ENCODE data around the gene BTD.
"Not testable (repeated sequence)": the region's sequence is repeated elsewhere in the genome, so short reads cannot be mapped to it uniquely, and the experiment has no call there.

The BTD gene

DNA sequence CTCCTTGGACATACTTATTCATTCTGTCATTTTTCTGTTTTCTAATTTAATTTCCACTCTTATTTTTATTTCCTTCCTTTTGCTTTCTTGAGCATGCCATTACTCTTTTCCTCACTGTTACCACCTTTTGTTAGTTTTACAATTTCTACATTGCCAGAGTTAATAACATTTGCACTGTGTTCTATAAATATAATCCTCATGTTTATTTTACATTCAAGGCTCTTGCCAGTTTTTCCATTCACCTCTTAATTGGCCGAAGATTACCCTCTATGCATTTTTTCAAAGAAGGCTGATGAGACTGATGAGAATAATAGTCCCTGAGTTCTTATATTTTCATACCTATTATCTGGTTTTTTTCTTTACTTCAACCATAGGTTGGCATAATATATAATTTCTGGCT lies 10.5 kb downstream of the BTD start:
- no peak overlapping the region for H3K4me3 ChIP-seq (ENCODE audit: low read length)

DNA sequence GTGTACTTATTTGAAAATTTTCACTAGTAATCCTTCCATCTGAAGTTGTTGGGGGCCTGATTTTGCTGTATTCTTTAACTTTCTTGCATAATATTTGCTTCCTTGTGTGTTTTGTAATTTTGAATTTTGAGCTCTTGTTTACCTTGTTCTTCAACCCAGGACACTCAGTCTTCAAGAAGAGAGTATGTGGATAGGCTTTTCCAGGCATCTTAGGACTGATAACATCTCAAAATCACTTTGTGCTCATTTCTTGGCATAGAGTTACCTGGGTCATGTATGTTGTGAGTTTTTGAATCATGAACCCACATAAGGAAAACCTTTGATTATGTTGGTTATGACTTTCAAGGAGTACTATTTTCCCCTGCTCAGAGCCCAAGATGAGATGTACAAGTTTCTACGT lies 13.4 kb downstream of the BTD start:
- Histone ChIP-seq H3K4me3 (ENCODE audit: low read length) (no peak overlapping the region), H2AFZ (ENCODE audit: low read depth, low read length) (no peak overlapping the region), H3K36me3 (ENCODE audit: insufficient read depth, low read length) (no peaks in the 10 kb centered on the region), H3K9me3 (ENCODE audit: low read length) (no peaks in the 10 kb centered on the region), H3K27me3 (ENCODE audit: insufficient read depth, low read length) (no peaks in the 10 kb centered on the region), H3K4me1 (ENCODE audit: insufficient read depth, low read length) (no peaks in the 10 kb centered on the region)

More for the DNA sequence above, 10.5 kb downstream of the BTD start:
- H3K27me3 ChIP-seq (ENCODE audit: insufficient read depth, low read length) = no peaks in the 10 kb centered on the region
- H2AFZ ChIP-seq (ENCODE audit: low read depth, low read length) = no peak overlapping the region
- no peaks in the 10 kb centered on the region for H3K4me1 ChIP-seq (ENCODE audit: insufficient read depth, low read length)
- no peaks in the 10 kb centered on the region for H3K9me3 ChIP-seq (ENCODE audit: low read length)
- H3K36me3 ChIP-seq (ENCODE audit: insufficient read depth, low read length) = no peaks in the 10 kb centered on the region

DNA sequence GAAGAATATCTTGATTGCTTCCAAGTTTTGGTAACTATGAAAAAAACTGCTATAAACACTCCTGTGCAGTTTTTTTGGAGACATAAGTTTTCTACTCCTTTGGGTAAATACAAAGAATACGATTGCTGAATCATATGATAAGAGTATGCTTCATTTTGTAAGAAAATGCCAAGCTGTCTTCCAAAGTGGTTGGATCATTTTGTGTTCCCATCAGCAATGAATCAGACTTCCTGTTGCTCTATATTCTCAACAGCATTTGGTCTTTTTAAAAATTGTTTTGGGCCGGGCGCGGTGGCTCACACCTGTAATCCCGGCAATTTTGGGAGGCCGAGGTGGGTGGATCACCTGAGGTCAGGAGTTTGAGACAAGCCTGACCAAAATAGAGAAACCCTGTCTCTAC lies 14.5 kb downstream of the BTD start:
- no peak overlapping the region for H2AFZ ChIP-seq (ENCODE audit: low read depth, low read length)
- H3K4me3 ChIP-seq (ENCODE audit: low read length) = no peak overlapping the region
- H3K36me3 ChIP-seq (ENCODE audit: insufficient read depth, low read length) = no peaks in the 10 kb centered on the region

DNA sequence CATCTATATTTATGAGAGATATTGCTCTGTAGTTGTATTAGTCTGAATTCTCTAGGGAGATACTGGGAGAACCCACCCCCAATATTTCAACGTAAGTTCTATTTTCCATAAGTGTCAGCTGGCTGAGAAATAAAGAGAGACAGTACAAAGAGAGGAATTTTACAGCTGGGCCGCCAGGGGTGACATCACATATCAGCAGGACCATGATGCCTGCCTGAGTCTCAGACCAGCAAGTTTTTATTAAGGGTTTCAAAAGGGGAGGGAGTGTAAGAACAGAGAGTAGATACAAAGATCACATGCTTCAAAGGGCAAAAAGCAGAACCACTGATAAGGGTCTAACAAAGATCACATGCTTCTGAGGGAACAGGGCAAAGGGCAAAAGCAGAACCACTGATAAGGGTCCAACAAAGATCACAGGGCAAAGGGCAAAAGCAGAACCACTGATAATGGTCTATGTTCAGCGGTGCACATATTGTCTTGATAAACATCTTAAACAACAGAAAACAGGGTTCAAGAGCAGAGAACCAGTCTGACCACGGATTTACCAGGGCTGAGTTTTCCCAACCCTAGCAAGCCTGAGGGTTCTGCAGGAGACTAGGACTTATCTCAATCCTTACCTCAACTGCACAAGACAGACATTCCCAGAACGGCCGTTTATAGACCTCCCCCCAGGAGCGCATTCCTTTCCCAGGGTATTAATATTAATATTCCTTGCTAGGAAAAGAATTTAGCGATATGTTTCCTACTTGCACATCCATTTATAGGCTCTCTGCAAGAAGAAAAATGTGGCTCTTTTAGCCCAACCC lies 18.3 kb downstream of the BTD start:
- not testable (repeated sequence) for H3K4me3 ChIP-seq (ENCODE audit: low read length); H3K9me3 ChIP-seq (ENCODE audit: low read length); H3K27me3 ChIP-seq (ENCODE audit: insufficient read depth, low read length); H3K4me1 ChIP-seq (ENCODE audit: insufficient read depth, low read length); H3K36me3 ChIP-seq (ENCODE audit: insufficient read depth, low read length); H2AFZ ChIP-seq (ENCODE audit: low read depth, low read length)

More for the DNA sequence above, 14.5 kb downstream of the BTD start:
- Histone ChIP-seq H3K27me3 (ENCODE audit: insufficient read depth, low read length) (no peaks in the 10 kb centered on the region), H3K4me1 (ENCODE audit: insufficient read depth, low read length) (no peaks in the 10 kb centered on the region), H3K9me3 (ENCODE audit: low read length) (peaks cover 3% of the 10 kb centered on the region)

DNA sequence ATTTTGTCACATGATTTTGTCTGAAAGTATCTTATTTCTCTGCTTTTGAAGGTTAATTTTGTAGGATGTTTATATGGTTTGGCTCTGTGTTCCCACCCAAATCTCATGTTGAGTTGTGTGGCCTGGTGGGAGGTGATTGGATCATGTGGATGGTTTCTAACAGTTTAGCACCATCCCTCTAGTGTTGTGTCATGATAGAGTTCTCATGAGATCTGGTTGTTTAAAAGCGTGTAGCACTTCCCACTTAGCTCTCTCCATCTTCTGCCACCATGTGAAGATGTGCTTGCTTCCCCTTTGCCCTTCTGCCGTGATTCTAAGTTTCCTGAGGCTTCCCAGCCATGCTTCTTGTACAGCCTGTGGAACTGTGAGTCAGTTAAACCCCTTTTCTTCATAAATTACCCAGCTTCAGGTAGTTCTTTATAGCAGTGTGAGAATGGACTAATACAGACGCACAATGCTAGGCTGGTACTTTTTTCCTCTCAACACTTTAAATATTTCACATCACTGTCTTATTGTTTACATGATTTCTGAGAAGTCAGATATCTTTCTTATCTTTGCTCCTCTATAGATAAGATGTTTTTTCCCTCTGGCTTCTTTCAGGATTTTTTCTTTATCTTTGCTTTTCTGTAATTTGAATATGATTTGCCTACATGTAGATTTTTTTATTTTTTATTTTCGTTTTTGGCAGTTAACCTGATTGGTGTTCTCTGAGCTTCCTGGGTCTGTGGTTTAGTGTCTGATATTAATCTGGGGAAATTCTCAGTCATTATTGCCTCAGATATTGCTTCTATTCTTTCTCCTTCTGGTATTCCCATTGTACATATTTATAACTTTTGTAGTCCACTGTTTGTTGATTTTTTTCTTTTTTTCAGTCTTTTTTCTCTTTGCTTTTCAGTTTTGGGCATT lies 22.2 kb downstream of the BTD start:
- H3K9me3 ChIP-seq (ENCODE audit: low read length) = peaks cover 5% of the 10 kb centered on the region
- no peaks in the 10 kb centered on the region for H3K4me1 ChIP-seq (ENCODE audit: insufficient read depth, low read length)
- H3K4me3 ChIP-seq (ENCODE audit: low read length) = no peak overlapping the region
- H3K27me3 ChIP-seq (ENCODE audit: insufficient read depth, low read length) = no peaks in the 10 kb centered on the region
- H3K36me3 ChIP-seq (ENCODE audit: insufficient read depth, low read length) = no peaks in the 10 kb centered on the region
- H2AFZ ChIP-seq (ENCODE audit: low read depth, low read length) = no peak overlapping the region

DNA sequence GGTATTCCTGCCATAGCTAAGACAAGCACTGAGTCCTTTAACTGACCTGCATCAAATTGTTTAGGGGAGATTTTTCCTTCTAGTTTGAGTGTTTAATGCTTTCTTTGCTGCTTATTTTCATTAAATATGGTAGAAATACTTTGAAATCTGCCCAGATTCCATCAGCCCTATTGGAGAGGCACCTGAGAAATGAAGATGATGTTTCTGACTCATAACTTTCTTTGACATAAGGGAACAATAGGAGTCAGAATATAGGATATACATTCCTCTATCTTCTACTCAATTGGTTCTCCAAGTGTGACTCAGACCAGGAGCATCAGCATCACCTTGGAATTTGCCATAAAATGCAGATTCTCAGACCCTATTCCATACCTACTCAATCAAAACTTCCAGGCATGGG lies 27.4 kb downstream of the BTD start:
- Histone ChIP-seq H3K4me1 (ENCODE audit: insufficient read depth, low read length) (peaks cover 14% of the 10 kb centered on the region), H3K27me3 (ENCODE audit: insufficient read depth, low read length) (no peaks in the 10 kb centered on the region), H3K36me3 (ENCODE audit: insufficient read depth, low read length) (no peaks in the 10 kb centered on the region), H2AFZ (ENCODE audit: low read depth, low read length) (no peak overlapping the region), H3K9me3 (ENCODE audit: low read length) (no peaks in the 10 kb centered on the region), H3K4me3 (ENCODE audit: low read length) (no peak overlapping the region)

DNA sequence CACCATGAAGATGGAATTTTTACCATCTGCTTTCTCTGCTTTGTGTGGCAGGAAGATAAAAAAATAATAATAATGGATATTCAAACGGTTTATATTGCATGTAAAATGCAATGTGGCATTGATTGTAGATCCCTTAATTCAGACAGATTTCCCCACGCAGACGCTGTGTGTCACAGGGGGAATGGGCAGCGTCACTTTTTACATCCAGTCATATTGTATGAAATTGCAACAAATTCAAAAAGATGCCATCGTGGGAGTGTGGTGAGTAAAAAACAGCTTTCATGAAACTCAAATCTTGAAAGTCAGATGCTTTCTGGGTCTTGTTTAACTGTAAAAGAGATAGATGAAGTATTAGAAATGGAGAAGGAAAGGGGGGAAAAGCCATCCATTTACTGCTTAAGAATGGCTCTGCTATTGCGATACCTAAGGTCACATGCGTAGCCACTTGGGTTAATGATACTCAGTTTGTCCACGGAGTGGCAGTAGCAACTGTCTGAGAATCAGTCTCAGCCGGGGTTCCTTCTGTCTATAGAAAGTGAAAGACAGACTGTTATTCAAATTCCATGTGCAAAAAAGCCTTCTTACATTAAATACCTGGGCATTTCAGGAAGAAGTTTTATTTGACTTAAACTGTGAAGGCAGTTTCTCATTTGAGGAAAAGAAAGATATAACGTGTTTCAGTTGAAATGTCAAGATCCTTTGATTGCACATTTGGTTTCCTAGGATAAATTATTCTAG lies 28.5 kb downstream of the BTD start:
- Histone ChIP-seq H3K27me3 (ENCODE audit: insufficient read depth, low read length) (no peaks in the 10 kb centered on the region), H3K4me3 (ENCODE audit: low read length) (peak overlapping the region; percentile 22), H2AFZ (ENCODE audit: low read depth, low read length) (no peak overlapping the region), H3K36me3 (ENCODE audit: insufficient read depth, low read length) (no peaks in the 10 kb centered on the region), H3K9me3 (ENCODE audit: low read length) (no peaks in the 10 kb centered on the region), H3K4me1 (ENCODE audit: insufficient read depth, low read length) (peaks cover 14% of the 10 kb centered on the region)

DNA sequence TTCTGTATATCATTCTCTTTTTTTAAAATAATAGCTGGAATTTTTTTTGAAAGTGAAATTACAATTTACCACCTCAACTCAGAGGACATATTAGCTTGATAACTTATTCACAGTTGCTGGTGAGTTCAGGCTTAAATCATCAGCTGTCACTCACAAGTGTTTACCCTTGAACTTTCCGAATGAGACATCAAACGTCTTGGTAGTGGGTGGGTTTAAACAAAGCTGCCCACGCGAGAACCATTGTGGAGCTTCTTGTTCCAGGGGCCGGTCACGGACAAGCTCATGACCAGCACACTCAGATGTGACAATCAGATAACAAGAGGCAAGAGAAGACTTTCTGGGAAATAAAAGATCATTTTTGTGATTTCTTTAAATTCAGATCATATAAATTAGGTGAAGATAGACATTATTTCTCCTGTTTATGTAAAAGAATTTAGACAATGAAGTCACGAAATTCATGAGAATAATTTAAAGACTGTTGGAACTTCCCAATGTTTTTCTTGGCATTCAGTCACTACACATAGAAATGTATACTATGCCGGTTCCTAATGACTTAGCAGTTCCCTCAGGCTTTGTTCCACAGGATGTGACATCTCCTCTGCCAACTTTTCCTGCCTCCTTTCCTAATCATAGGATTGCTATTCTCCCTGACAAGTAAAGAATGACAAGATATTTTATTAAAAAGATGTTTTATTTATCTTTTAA lies 29.3 kb downstream of the BTD start:
- Histone ChIP-seq H3K9me3 (ENCODE audit: low read length) (no peaks in the 10 kb centered on the region), H2AFZ (ENCODE audit: low read depth, low read length) (no peak overlapping the region), H3K4me3 (ENCODE audit: low read length) (peak overlapping the region; percentile 22), H3K27me3 (ENCODE audit: insufficient read depth, low read length) (no peaks in the 10 kb centered on the region), H3K36me3 (ENCODE audit: insufficient read depth, low read length) (no peaks in the 10 kb centered on the region), H3K4me1 (ENCODE audit: insufficient read depth, low read length) (peaks cover 14% of the 10 kb centered on the region)

DNA sequence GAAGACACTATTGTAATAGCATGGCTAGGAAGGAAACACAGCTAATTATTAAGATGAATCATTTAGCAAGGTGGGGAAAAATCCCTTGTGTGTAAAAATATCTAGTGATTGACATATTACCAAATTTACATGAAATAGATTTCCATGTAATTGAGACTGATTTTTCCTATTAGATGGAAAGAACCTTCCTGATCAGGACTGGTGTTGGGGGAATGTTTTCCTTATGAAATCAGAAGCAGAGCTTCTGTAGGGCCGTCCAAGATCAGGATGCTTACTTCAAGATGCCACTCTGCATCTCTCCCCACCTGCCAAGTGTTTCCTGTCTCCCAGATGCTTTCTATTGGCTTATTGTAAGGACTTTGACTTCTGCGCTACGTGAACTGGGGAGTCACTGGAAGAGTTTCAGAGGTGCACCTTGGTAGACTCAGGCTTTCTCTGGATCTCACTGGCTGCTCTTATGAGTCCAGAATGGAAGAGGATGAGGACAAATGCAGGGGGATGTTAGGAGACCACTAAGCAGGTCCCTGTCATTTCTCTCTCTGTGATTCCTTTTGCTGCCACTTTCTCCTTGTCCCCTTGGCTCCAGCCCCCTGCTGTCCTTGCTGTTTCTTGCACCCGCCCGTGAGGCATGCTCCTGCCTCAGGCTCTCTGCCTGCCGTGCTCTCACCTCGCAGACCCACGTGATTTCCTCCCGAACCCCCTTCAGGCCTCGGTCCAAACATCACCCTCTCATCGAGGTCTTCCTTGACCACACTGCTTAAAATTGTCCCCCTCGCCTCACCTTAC lies 30.1 kb downstream of the BTD start:
- no peaks in the 10 kb centered on the region for H3K9me3 ChIP-seq (ENCODE audit: low read length)
- H3K27me3 ChIP-seq (ENCODE audit: insufficient read depth, low read length) = no peaks in the 10 kb centered on the region
- no peak overlapping the region for H3K4me3 ChIP-seq (ENCODE audit: low read length)
- H2AFZ ChIP-seq (ENCODE audit: low read depth, low read length) = no peak overlapping the region
- peaks cover 18% of the 10 kb centered on the region for H3K4me1 ChIP-seq (ENCODE audit: insufficient read depth, low read length)
- H3K36me3 ChIP-seq (ENCODE audit: insufficient read depth, low read length) = no peaks in the 10 kb centered on the region

DNA sequence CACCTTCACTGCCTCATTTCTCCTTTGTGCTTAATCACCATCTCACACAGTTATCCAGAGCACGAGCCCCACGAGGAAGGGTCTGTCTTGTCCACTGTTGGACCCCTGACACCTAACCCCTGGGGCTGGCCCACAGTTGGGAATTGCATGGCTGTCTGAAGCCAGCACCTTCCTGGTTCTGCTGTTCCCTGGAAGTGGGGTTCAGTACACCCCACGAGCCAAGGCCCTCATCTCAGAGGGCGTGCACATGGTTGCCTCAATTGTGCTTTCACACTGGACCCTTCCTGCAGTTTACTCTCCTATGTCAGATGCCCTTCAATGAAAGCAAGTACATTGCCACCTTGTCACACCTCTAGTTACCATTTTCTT lies 30.7 kb downstream of the BTD start:
- H3K9me3 ChIP-seq (ENCODE audit: low read length) = no peaks in the 10 kb centered on the region
- no peaks in the 10 kb centered on the region for H3K36me3 ChIP-seq (ENCODE audit: insufficient read depth, low read length)
- no peaks in the 10 kb centered on the region for H3K27me3 ChIP-seq (ENCODE audit: insufficient read depth, low read length)
- no peak overlapping the region for H2AFZ ChIP-seq (ENCODE audit: low read depth, low read length)
- H3K4me1 ChIP-seq (ENCODE audit: insufficient read depth, low read length) = peaks cover 18% of the 10 kb centered on the region
- no peak overlapping the region for H3K4me3 ChIP-seq (ENCODE audit: low read length)

DNA sequence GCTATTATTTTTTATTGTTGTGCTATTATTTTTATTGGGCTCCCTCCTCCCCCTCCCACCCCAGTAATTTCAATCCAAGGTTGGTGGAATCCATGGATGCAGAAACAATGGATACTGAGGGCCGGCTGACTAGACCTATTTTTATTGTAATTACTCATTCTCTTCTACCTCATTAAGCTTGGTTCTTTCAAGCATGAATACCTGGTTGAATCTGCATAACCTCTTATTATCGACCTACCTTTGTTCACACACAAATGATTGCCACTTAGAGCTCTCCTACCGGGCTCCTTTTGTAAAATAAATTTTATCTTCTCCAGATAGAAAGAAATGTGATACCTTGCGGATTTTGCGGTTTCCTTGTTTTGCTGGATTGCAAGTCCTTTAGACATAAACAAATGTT lies 31.6 kb downstream of the BTD start:
- Histone ChIP-seq H3K4me3 (ENCODE audit: low read length) (no peak overlapping the region), H3K36me3 (ENCODE audit: insufficient read depth, low read length) (no peaks in the 10 kb centered on the region), H3K4me1 (ENCODE audit: insufficient read depth, low read length) (peaks cover 18% of the 10 kb centered on the region), H3K9me3 (ENCODE audit: low read length) (no peaks in the 10 kb centered on the region), H2AFZ (ENCODE audit: low read depth, low read length) (no peak overlapping the region), H3K27me3 (ENCODE audit: insufficient read depth, low read length) (no peaks in the 10 kb centered on the region)
